ENCODE results near the gene LINGO3.

LINGO3 gene

DNA sequence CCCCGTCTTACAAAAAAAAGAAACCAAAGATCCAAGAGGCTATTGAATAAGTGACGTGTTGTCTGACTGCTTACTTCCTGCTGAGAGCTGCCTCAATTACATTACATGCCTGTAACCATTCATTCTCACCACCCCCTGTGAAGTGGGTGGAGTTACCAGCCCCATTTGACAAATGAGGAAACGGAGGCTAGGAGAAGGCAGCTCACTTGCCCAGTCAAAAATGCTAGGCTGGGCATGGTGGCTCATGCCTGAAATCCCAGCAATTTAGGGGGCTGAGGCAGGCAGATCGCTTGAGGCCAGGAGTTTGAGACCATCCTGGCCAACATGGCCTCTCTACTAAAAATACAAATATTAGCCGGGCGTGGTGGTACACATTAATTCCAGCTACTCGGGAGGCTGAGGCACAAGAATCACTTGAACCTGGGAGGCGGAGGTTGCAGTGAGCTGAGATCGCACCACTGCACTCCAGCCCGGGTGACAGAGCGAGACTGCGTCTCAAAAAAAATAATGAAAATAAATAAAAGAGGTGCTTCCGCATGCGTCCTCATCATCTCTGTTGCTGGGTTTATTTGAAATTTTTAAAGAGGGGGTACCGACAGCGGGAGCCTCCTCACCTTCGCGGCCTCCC lies 19.9 kb upstream of the LINGO3 start:
- peak; percentile 79 for DNase-seq (ENCODE audit: low read depth)

DNA sequence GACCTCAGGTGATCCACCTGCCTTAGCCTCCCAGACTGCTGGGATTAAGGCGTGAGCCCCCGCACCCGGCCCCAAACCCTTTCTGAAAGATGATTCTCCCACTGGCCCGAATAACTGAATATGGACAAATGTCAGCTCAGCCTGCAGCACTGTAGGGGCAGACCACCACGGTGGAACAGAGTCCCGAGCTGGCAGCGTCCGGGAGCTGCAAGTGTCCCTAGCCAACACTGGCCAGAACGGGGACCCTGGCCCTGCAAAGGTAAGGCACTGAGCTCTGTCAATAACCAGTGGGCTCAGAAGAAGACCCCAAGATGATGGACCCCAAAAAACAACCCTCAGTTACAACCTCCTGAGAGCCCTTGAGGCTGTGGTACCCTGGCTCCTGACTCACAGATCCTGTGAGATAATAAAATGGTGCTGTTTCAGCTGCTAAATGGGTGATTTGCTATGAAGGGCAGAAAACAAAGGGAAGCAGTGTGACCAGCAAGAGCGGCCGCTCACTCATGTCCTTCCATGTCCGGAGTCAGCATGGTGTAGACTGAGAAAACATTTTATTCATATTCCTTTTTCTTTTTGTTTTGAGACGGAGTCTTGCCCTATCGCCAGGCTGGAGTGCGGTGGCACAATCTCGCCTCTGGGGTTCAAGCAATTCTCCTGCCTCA lies 18.9 kb upstream of the LINGO3 start:
- DNase-seq (ENCODE audit: low read depth): no peak

DNA sequence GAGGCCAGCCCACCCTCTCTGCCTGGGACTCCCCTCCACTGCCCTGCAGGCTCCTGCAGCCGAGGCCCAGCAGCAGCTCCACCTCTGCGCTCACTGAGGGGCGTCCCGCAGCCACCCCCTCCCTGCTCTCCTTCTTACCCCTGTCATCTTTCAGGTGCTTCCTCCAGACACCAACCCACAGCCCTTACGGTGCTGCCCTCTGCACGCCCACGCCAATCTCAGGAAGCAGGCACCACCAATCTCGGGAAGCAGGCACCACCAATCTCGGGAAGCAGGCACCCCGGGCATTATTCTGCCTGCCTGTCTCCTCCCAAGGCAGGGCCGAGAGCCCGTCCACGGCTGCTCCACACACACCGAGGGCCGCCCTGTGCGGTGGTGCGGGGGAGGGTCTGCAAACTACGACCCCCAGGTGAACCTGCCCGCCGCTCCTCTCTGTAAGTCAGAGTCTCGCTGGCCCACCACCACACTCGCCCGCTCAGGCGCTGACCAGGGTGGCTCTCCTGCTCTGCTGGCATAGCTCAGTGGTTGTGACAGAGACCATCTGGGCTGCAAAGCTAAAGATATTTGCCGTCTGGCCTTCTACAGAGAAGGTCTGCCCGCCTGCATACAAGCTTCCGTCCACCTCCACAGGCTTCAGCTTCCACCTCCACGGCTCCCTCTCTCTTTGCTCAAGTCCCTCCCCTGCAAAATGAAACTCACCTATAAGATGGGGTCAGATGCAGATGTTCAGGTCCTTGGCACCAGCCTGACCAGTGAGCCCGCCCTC lies 17.5 kb upstream of the LINGO3 start:
- no peak for DNase-seq (ENCODE audit: low read depth)

DNA sequence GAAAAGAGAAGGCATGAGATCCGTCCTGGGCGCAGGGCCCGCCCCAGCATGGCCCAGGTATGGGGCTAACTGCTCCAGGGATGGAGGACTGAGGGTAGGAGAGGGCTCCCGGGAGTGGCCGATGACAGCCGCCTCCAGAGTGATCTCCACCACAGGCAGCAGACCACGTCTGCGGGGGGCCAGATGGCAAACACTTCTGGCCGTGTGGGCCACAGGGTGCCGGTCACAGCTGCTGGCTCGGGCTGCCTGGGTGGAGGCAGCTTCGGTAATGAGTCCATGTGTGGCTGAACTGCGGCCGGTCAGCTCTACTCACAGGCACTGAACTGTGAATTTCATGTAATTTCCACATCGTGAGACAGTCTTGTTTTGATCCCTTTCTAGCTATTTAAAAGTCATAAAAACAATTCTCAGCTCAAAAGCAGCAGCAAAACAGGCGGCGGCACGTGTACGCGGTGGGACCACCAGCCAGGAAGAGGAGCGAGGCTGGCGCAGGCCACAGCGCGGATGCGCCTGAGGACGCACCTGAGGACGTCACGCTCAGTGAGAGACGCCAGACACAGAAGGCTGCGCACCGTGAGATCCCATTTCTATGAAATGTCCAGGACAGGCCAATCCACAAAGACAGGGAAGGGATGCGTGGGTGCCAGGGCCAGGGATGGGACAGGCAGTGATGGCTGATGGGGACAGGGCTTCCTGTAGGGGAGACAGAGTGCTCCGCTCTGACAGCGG lies 16.4 kb upstream of the LINGO3 start:
- no peak for DNase-seq (ENCODE audit: low read depth)

DNA sequence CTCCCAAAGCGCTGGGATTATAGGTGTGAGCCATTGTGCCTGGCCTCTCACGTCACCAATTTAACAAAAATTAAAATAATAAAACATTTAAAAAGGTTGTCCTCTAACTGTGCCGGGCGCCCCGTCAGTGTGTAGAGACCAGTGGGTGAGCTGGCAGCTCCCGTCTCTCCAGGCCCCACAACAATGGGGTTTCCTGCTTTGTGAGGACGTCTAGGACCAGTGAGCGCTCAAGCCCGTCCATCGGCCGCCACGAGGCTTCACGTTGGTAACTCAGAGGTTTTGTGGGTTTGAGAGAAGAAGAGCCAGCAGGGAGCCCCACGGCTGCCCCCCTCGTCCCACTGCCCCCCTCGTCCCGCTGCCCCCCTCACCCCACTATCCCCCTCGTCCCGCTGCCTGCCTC lies 15.8 kb upstream of the LINGO3 start:
- no peak for DNase-seq (ENCODE audit: low read depth)

DNA sequence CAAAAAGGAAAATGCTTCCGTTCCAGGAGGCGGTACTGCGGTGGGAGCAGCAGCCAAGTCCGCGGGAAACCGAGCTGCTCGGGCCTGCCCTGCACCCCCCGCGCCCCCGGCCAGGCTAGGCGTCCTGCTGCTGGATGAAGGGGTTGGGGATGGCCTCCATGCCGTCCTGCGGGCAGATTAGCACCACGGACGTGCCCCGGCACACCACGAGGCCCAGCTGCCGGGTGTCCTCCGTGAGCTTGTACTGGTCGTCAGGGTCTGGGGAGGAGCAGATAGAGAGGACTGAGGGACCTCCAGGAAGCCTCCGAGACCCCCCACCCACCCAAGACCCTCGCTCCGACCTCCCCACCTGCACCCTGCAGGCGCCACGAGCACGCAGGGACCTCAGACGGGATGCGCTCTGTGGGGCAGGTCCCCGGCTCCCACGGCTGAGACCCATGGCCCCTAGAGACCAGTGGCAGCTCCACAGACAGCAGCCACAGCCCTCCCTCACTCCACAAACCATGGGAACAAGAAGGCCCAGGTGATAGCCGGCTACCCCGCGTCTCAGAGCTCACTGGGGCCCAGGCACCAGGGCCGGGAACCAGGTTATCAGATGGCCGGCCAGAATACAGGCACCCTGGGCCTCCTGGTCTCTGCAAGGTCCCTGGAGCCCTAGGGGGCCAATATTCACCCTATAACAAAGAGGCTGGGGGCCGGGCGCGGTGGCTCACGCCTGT lies 13.8 kb upstream of the LINGO3 start:
- DNase-seq (ENCODE audit: low read depth): no peak

DNA sequence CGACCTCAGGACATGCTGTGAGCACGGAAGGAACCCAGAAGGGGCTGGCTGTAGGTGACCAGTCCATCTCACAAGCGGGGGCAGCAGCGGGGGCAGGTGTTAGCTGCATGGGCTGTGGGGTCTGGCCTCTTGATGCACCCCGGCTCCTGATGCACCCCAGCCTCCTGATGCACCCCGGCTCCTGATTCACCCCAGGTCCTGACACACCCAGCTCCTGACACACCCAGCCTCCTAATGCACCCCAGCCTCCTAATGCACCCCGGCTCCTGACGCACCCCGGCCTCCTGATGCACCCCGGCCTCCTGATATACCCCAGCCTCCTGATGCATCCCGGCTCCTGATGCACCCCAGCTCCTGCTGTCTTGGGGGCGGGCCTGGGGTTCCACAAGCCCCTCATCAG lies 13.0 kb upstream of the LINGO3 start:
- DNase-seq (ENCODE audit: low read depth): no peak

DNA sequence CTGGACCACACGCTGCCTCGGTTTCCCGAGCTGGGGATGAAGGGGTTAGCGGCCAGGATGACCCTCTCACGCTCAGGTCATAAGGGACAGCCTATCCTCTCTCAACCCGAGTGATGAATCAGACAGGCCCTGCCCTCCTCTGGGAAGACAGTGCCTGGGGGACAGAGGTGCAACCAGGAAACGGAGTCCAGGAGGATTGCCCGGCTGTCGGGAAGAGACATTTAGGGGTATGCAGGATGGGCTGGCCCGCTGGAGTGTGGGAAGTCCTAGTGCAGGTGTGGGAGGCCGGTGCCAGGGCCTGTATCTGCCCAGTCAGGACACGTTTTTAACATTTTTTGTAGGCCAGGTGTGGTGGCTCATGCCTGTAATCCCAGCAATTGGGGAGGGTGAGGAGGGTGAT lies 12.1 kb upstream of the LINGO3 start:
- no peak for DNase-seq (ENCODE audit: low read depth)

DNA sequence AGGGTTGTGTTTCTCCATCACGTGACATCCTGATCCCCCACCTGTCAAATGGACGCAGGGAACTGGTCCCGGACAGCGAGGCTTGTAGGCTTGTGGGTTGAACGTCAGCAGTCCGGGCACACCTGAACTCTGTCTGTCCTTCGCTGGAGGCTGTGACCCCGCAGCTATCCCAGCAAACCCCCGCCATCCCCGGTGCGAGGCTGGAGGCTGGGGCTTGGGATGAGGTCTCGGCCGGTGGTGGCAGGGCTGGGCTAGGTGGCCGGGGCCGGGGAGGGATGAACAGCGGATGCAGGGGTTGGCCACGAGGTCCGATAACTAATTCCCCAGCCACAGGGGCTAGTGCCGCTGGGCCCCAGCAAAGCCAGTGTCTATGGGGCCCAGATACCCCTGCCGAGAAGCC lies 11.6 kb upstream of the LINGO3 start:
- no peak for DNase-seq (ENCODE audit: low read depth)

DNA sequence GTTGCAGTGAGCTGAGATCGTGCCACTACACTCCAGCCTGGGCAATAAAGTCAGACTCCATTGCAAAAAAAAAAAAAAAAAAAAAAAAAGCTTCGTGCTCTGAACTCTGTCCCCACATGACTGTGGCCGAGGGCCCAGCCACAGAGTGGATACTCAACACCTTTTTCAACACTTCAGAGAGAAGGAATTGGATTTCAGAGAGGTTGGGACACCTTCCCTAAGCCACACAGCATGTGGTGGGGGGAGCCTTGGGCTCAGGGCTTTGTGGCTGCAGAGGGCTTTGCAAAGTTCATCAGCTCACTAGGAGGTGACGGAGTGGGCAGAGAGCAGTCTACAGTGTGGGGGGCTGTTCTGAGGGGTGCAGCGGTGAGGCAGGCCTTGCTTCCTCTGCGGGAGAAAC lies 11.0 kb upstream of the LINGO3 start:
- no peak for DNase-seq (ENCODE audit: low read depth)

DNA sequence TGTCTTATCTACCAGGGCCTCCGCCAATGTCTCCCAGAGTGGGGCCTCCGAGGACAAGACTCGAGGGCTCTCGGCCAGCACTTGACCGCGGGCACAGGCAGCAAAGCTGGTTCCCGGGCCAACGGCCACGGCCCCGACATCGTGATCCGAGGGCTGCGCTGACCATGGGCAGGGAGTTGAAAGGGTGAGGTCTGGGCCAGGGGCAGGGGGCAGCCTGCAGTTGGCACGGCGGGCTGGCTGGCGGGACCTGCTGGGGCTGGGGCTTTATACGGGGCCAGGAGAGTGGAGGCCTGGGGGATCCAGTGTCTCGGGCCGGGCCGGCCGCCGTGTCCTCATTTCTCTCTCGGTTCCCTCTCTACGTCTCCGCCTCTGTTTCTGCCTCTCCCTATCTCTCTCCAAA lies 9.8 kb upstream of the LINGO3 start:
- DNase-seq (ENCODE audit: low read depth): no peak

DNA sequence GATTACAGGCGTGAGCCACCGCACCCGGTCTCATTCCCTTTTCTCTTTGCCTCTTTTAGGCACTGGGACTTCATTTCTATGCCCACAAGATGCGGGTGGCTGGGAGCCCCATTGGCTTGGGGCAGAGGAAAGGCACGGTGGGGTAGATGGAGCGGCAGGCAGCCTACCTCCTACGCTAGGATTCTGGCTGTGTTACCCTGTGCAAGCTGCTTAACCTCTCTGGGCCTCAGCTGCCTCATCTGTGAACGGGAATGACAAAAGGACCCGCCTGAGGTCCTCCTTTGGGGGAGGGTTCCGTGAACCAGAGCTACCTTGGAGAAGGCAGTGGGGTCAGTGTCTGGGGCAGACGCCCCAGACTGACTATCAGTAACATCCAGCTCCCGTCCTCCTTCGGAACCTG lies 9.3 kb upstream of the LINGO3 start:
- no peak for DNase-seq (ENCODE audit: low read depth)

DNA sequence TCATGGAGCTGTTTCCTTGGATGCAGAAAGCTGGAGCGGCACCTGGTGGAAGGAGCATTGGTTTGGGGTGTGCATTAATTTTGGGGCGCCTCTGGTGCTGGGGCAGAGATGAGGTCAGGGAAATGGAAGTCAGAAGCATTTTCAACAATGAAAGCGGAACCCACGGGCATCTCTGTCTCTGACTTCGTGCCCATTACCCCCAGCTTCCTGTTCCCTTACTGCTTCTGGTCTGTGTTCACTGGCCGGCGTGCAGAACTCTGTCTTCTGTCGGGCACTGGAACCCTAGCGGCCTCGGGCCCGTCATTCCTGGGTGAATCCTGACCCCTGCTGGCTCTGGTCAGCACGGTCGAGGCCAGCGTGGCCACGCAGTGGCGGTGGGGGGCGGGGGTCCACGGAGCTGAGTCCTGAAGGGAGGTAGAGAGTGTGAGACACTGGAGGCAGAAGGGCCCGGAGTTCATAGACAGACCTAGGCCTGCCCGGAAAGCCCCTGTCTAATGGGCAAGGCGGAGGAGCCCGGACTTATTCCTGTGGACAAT lies 7.9 kb upstream of the LINGO3 start:
- DNase-seq (ENCODE audit: low read depth): no peak

DNA sequence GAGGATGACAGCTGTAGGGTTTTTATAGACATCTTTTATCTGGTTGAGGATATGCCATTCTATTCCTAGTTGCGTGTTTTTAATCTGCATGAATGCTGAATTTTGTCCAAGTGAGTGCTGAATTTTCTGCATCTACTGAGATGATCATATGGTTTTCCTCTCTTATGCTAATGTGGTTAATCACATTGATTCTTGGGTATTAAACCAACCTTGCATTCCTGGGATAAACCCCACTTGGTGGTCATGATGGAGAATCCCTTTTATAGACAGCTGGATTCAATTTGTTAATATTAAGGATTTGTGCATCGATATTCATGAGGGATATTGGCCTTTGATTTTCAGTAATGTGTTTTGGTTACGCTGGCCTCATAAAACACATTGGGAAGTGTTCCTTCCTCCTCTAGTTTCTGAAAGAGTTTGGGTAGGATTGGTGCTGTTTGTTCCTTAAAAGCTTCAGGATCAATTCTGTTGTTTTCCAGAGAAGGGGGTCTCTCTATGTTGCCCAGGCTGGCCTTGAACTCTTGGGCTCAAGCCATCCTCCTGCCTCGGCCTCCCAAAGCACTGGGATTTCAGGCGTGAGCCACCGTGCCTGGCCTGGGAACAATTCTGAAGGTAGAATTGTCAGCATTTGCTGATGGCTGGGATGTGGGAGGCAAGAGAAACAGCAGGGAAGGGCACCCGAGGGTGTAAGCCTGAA lies 7.3 kb upstream of the LINGO3 start:
- DNase-seq (ENCODE audit: low read depth): no peak

DNA sequence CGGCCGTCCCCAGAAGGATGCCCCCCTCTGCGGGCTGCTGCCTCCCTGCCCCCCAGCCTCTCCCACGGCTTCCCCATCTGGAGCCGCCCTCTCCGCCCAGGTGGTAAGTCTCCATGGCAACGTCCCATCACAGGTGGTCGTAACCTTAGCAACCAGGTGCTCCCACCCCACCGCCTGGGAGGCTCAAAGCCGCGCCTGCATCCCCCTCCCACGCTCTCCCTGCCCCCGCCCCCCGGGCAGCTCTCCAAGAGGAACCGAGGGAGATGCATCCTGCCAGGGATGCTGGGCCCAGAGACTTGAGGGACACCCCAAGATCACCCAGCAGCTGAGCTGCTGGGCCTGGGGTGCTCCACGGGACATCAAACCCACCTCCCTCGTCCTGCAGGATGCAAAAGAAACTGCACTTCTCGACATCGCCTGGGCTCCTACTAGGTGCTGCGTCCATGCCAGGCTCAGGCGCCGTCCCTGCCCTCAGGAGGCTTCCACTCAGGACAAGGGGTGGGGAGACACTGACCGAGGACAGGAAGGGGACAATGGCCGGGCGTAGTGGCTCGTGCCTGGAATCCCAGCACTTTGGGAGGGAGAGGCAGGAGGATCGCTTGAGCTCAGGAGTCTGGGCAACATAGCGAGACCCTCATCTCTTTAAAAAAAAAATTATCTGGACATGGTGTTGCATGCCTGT lies 5.0 kb upstream of the LINGO3 start:
- DNase-seq (ENCODE audit: low read depth): no peak

DNA sequence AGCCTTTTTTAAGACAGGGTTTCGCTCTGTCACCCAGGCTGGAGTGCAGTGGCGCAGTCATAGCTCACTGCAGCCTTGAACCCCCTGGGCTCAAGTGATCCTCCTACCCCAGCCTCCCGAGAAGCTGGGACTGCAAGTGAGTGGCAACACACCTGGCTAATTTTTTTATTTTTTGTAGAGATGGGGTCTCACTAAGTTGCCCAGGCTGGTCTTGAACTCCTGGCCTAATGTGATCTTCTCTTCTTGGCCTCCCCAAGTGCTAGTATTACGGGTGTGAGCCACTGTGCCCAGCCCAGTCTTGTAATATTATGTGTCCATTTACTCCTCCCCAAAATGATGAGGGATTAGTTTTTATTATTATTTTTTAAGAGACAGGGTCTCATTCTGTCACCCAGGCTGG lies 3.1 kb upstream of the LINGO3 start:
- DNase-seq (ENCODE audit: low read depth): no peak

DNA sequence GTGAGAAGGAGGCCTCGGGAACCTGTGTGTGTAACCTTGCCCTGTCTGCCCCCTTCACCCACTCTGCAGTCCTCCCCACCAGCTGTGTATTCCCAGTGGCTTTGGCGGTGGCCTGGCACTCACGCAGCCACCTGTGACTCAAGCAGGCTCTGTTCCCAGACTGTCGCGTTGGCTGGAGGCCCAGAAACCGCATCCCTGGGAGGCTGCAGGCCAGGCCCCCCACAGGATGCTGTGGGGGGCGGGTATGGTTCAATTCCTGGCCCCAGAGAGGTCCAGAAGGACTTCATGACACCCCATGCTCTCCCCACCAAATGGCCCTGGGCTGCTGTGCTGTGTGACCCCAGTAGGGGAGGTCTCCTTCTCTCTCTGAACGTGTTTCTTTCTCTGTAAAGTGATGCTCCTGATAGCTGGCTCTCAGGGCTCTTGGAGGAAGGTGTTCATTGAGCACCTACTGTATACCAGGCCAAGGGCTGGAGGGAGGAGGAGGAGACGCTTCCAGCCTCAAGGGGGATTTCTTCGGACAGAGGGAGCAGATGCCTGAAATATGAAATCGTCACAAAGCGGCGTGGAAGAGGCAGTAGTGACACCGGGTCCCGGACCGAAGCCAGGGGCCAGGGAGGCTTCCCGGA lies 1.9 kb upstream of the LINGO3 start:
- no peak for DNase-seq (ENCODE audit: low read depth)

DNA sequence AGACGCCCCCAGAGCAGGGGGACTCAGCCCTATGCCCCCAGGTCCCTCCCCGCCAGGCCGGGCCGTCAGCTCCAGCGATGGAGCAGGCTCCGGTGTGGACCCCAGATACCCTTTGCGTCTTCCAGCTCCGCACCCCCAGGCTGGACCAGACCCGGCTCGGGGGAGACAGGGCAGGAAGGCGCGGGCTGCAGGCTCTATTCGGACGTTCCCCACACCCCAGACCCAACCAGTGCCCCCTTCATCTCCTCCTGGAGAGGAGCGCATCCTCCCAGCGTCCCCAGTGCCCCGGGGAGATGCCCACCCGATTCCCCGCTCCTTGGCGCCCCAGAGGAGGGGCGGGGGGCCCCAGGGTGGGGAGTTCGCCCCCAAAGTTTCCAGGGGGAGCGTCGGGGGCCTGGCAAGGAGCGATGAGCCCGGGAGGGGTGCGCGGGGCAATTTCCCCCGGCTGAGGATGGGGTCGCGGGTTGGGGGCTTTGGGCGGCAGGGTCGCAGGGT lies 389 bp downstream of the LINGO3 start:
- DNase-seq (ENCODE audit: low read depth): no peak

DNA sequence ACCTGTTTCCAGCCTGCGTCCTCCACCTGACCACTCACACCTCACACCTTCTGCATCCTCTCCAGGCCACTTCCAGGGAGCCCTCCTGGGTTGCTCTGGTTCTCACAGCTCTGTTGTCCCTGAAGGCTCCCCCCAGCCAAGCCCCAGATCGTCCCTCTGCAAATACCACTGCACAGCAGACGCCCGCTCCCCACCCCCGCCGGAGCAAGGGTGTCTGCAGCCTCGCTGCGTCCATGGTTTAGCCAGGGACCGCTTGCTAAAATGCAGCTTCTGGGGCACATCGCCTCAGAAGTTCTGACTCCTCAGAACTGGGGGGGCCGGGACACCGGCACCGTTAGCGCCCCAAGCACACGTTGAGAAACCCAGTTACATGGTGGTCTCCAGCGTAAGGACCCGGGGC lies 983 bp downstream of the LINGO3 start:
- no peak for DNase-seq (ENCODE audit: low read depth)

DNA sequence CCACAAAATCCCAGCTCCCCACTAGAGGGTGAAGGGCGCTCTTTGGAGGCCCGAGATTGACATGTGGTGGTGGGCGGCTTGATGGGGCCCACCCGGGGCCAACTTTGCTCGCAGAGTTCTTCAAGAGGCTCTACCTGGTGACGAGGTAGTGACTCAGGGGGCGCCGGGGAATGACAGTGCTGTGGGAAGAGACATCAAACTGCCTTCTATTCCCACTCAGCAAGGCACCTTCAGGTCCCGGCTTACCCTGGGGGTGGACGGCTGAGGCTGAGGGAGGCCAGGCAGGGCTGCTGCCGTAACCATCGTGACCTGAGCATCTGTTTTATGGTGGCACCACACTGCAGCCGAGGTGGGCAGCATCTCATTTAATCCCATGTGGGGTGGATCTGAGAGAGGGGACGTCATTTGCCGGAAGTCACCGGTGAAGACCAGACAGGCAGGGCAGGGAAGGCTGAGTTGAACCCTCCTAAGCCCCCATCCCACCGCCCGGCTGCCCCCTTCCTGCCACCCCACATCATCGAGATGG lies 1.6 kb downstream of the LINGO3 start:
- no peak for DNase-seq (ENCODE audit: low read depth)

Measured in non-pigmented ciliary epithelial cell (primary cell).